ENCODE results near the gene FOXA3.

The FOXA3 gene

GRCh38 chr19:45822716-45823115, 41.4 kb upstream of the FOXA3 start:
- TF ChIP-seq, protein P1, sequence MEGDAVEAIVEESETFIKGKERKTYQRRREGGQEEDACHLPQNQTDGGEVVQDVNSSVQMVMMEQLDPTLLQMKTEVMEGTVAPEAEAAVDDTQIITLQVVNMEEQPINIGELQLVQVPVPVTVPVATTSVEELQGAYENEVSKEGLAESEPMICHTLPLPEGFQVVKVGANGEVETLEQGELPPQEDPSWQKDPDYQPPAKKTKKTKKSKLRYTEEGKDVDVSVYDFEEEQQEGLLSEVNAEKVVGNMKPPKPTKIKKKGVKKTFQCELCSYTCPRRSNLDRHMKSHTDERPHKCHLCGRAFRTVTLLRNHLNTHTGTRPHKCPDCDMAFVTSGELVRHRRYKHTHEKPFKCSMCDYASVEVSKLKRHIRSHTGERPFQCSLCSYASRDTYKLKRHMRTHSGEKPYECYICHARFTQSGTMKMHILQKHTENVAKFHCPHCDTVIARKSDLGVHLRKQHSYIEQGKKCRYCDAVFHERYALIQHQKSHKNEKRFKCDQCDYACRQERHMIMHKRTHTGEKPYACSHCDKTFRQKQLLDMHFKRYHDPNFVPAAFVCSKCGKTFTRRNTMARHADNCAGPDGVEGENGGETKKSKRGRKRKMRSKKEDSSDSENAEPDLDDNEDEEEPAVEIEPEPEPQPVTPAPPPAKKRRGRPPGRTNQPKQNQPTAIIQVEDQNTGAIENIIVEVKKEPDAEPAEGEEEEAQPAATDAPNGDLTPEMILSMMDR (IDR thresholded peaks at IDR 0.05; ENCODE audit: low read depth, low read length) = no peak
- TF ChIP-seq, protein P2, sequence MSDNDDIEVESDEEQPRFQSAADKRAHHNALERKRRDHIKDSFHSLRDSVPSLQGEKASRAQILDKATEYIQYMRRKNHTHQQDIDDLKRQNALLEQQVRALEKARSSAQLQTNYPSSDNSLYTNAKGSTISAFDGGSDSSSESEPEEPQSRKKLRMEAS (IDR thresholded peaks at IDR 0.05; ENCODE audit: low read depth, low read length) = no peak
- TF ChIP-seq MYC (IDR thresholded peaks at IDR 0.05; ENCODE audit: low read depth, low read length) (no peak), POLR2A (IDR thresholded peaks at IDR 0.05; ENCODE audit: extremely low read depth, insufficient read length) (no peak)
- DNase-seq (ENCODE audit: low read depth) = no peak
- no peak overlapping the region for H3K4me3 ChIP-seq (ENCODE audit: low read depth, low read length)

DNA sequence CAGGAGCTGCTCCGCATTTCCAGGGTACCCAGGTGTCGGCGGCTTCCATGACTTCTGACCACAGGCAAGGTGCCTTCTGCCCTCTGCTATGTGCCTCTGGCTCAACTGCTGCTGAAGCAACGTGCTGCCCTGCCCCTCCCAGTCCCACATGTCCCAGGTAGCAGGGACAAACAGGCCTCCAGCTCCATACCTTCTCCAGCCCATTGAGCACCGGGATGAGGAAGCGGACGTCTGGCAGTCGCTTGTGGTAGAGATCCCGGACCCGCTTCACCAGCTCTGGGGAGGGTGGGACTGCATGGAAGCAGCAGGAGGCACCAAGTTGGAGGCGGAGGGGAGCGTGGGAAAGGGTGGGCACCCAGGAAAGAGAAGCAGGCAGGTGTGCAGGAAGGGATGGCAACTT, 40.9 kb upstream of the FOXA3 start:
- no peak overlapping the region for H3K4me3 ChIP-seq (ENCODE audit: low read depth, low read length)
- no peak for DNase-seq (ENCODE audit: low read depth)
- no peak for TF ChIP-seq POLR2A (IDR thresholded peaks at IDR 0.05; ENCODE audit: extremely low read depth, insufficient read length)
- TF ChIP-seq, protein P2 (IDR thresholded peaks at IDR 0.05; ENCODE audit: low read depth, low read length) = no peak
- no peak for TF ChIP-seq MYC (IDR thresholded peaks at IDR 0.05; ENCODE audit: low read depth, low read length)
- TF ChIP-seq, protein P1 (IDR thresholded peaks at IDR 0.05; ENCODE audit: low read depth, low read length) = no peak

DNA sequence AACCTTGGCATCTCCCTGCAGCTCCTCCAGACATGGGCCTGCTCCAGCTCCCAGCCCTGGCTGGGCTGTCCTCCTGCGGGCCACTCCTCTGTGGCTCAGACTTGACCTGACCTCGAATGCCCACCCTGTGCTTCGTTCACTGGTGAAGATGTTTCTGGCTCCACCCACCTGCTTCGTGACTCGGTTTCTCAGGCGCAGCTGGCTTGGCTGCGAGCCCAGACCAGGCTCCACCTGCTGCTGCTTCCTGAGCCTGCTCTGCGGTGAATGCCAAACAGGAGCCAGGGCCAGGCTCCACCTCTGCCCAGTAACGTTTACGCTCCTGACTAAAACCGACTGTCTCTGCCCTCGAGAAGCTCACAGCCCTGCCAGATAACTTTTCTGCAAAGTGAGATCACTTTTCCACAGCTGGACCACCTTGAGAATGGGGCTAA, 40.1 kb upstream of the FOXA3 start:
- DNase-seq (ENCODE audit: low read depth) = no peak
- TF ChIP-seq MYC (IDR thresholded peaks at IDR 0.05; ENCODE audit: low read depth, low read length) (no peak), POLR2A (IDR thresholded peaks at IDR 0.05; ENCODE audit: extremely low read depth, insufficient read length) (no peak)
- TF ChIP-seq, protein P1 (IDR thresholded peaks at IDR 0.05; ENCODE audit: low read depth, low read length) = no peak
- TF ChIP-seq, protein P2 (IDR thresholded peaks at IDR 0.05; ENCODE audit: low read depth, low read length) = no peak
- H3K4me3 ChIP-seq (ENCODE audit: low read depth, low read length) = no peak overlapping the region

GRCh38 chr19:45824531-45825262, 39.4 kb upstream of the FOXA3 start:
- TF ChIP-seq, protein P1 (IDR thresholded peaks at IDR 0.05; ENCODE audit: low read depth, low read length) = no peak
- TF ChIP-seq POLR2A (IDR thresholded peaks at IDR 0.05; ENCODE audit: extremely low read depth, insufficient read length) (no peak), MYC (IDR thresholded peaks at IDR 0.05; ENCODE audit: low read depth, low read length) (no peak)
- TF ChIP-seq, protein P2 (IDR thresholded peaks at IDR 0.05; ENCODE audit: low read depth, low read length) = no peak
- DNase-seq (ENCODE audit: low read depth) = no peak
- H3K4me3 ChIP-seq (ENCODE audit: low read depth, low read length) = no peak overlapping the region

DNA sequence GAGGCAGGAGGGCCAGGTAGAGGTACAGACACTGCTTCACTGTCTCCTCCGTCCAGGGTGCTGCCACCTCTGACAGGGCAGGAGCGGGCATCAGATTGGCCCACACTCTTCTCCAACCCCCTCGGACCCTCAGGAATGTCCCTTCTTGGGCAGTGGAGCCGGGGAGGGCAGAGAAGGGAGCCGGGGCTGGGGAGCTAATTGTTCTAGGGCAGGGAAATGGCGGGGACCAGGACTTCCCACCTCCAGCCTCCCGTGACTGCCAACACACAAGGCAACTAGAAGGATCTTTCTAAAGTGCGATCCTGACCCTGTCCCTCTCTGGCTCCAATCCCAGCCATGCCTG, 38.9 kb upstream of the FOXA3 start:
- TF ChIP-seq POLR2A (IDR thresholded peaks at IDR 0.05; ENCODE audit: extremely low read depth, insufficient read length) (no peak), MYC (IDR thresholded peaks at IDR 0.05; ENCODE audit: low read depth, low read length) (no peak)
- TF ChIP-seq, protein P2 (IDR thresholded peaks at IDR 0.05; ENCODE audit: low read depth, low read length) = no peak
- TF ChIP-seq, protein P1 (IDR thresholded peaks at IDR 0.05; ENCODE audit: low read depth, low read length) = no peak
- H3K4me3 ChIP-seq (ENCODE audit: low read depth, low read length) = no peak overlapping the region
- DNase-seq (ENCODE audit: low read depth) = no peak
